Kasumi-1 (cell line): ENCODE data around the gene PMS1.
"Not testable (repeated sequence)": the region's sequence is repeated elsewhere in the genome, so short reads cannot be mapped to it uniquely, and the experiment has no call there.

Source experiments
- DNase-seq, 2 experiments: peaks; one replicate each; lab custom pipeline; 2025; lab: John Stamatoyannopoulos, UW

The PMS1 gene

DNA sequence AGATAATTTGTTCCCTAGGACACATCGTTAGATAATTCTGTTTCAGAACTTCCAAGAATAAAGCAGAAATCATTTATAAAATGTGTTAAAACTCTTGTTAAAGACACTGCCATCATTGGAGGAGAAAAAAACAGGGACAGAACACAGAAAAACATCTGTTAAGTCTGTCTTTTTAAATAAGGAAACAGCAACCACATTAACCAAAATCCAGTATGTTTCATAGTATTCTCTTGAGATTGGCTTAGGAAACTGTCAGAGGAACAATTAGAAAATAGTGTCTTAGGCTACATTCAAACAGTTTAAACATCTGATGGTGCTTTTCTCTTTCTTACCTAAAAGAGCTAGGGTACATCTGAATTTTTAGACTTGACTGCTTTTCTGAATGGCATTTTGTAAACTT lies 81.6 kb downstream of the PMS1 start:
- peak; percentile 45 to 48 for DNase-seq

DNA sequence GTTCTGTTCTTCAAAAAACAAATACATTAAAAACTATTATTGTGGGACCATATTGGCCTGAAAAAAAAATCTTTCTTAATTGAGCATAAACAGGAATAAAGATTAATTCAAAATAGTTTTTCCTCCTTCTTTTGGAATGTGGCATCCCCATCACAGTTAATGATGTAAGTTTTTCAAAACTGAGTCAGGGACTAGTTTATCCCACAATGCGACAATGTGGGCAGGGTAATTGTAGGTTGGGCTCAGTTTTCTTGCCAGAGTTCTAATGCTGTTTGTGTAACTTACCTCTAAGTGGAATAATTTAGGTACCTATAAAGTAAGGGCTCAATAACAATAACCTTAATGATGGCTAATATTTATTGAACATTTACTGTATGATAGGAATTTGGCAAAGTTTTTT lies 82.0 kb downstream of the PMS1 start:
- no peak for DNase-seq

DNA sequence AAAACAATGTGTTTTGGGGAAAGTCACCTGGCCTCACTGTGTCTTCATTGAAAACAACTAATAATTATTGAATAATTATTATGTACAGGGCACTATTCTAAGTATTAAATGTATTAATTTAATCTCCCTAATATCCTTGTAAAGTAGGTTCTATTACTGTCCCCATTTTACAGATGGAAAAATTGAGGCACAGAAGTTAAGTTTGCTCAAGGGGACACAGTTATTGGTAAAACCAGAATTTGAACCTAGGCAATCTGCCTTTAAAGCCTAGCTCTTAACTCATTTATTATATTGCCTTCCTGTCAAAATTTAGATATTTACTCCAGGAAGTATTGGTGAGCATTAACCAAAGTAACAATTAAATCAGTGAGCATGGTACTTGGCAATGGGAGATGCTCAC lies 84.6 kb downstream of the PMS1 start:
- DNase-seq: no peak

DNA sequence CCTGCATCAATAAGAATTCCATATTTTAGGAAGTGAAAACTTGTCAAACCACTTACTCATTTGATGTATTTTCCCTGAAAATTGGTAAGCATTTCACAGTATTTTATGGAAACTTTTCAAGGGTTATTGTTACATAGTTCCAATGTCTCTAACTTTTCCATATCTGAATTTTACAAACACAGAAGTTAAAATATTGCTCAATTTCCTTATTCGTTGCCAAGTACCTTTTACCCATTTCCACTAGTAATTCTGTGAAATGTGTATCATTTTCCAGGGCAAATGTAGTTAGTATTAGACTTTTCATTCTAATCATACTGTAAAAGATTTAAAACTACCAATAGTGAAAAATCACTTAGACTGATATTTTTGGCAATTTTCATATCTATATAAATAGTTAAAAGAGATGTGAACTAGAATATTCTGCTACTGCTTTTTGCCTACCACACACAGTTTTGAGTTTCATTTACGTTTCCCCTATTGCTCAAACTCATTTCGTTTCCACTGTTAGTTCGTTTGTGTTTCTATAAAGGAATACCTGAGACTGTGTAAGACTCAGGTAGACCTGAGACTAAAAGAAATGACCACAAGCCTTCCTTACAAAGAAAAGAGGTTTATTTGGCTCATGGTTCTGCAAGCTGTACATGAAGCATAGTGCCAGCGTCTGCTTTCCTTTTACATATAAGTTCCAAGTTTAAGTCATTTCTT lies 86.3 kb downstream of the PMS1 start:
- DNase-seq: no peak

DNA sequence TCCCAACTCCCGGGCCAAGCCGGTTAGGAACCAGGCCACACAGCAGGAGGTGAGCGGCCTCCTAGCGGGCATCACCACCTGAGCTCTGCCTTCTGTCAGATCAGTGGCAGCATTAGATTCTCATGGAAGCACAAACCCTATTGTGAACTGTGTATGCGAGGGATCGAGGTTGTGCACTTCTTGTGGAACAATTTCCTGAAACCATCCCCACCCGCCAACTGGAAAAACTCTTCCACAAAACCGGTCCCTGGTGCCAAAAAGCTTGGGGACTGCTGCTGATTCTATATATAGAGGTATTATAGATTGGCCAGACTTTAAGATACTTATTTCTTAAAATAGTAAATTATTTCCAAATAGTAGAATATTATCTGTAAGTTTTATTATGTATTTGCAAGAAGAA lies 89.4 kb downstream of the PMS1 start:
- DNase-seq: no peak

DNA sequence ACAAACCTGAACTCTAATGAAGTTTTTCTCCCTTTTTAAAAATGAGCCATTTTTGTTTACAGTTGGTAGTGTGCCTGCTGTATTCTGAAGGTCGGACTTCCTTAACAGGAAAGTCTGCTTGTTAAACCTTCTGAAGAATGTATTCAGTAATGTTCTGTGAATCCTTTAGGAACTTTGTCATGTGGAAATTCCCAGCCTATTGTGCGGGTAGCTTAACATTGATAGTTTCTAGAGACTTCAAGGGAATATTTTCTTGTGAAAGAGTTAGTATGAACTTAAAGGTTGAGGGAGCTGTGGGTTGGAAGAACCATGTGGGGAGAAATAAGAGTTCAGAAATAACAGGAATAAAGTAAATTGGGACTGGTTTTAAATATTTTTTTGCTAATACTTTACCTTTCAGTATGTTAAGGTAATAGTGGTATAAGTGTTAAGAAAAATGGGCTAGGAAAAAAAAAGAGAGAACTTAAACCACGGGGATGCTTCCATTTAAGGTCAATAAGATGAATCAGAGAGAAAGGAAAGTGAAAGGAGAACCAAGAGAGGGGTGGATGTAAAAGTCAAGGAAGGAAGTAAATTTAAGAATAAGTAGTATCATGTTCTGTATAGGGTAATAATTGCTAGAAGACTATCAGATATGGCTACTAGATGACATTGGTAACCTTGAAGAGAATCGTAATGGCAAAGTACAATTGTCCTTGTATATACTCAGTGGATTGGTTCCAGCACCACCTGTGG lies 90.5 kb downstream of the PMS1 start:
- DNase-seq: peak in 1 of 2 experiments; percentile 18

DNA sequence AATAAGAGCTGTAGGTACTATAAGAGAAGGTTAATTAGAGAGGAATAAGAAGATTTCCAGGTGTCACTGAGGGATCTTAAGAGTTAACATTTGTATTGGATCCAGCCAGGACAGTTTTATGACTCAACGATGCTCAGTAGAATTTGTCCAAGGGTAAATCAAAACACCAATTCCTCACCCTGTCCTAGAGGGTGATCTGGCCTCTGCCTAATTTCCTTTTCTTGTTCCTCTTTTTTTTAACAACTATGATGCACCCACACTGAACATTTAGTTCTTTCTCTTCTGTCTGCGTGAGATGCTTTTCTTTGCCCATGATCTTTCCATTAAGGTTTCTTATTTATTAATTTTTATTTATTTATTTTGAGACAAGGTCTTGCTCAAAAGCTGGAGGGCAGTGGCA lies 92.0 kb downstream of the PMS1 start:
- DNase-seq: peak; percentile 55 to 73

DNA sequence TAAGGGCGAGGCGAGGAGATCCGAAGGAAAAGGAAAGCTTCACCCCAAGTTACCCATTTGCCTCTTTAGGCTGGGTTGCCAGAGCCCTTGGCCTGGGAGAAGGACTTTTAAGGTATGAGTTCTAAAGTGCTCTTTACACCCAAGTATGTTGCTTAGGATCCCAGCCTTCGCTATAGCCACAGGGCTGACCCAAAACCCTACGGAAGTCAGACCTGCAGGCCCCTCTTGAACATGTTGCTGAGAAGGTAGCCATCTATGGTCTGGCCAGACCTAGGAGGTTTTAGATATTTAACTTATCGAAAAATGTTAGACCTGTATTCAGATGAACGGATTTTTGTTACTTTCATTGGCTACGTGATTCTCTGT lies 95.4 kb downstream of the PMS1 start:
- no peak for DNase-seq

DNA sequence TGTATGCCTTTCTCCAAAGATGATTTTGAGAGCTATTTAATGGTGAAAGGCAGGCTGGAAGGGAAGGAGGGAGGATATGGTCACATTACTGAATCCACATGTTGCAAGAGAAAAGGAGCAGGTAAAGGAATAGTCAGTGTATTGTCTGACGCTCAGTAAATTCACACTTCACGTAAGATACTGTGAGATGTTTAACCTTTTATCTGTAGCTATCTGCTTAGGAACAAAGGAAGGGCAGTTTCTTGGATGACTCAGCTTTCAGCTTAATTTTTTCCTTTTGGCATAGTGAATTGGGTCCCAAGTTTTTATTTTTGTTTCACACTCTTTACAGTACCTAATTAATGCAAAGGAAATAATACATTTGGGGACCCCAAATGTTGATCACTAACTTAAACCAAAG lies 96.2 kb downstream of the PMS1 start:
- DNase-seq: no peak

DNA sequence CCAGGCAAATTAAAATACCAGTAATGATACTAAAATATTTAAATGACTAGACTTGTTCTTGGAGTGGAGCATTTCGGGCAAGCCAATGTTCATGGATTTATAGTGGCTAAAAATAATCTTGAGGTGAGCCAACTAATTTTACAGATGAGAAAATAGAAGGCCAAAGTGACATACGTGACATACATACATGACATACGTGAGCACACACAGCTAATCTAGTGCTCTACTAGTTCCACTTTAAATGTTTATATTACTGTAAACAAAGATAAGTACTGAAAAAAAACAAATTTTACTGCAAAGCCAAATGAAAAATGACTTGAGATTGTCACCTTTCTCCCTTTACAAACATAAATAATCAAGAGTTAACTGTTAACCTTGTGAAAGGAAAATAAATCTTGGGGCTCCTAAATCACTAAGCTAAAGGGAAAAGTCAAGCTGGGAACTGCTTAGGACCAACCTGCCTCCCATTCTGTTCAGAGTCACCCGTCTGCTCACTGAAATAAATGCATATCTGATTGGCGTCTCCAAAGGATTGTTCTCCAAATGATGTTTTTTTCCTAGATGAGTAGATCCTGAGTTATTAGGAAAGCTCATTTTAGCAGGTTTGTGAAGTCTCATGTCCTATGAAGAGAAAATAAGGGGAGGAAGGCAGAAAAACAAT lies 96.7 kb downstream of the PMS1 start:
- no peak for DNase-seq

DNA sequence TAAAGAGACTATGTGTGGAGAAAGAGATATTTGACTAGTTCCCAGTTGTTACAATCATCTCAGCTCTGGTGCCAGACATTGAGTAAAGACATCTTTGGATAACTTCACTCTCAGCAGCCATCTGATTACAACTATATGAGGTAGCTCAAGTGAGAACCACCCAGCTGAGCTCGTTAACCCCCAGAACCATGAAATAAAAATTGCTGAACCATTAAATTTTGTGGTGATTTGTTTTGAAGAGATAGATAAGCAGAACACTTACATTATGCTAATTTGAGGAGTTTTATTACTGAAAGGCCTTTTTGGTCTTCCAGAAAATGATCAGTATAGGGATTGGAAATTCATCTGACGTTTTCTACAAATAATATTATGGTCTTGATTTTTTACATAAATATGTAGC lies 101.1 kb downstream of the PMS1 start:
- no peak for DNase-seq

DNA sequence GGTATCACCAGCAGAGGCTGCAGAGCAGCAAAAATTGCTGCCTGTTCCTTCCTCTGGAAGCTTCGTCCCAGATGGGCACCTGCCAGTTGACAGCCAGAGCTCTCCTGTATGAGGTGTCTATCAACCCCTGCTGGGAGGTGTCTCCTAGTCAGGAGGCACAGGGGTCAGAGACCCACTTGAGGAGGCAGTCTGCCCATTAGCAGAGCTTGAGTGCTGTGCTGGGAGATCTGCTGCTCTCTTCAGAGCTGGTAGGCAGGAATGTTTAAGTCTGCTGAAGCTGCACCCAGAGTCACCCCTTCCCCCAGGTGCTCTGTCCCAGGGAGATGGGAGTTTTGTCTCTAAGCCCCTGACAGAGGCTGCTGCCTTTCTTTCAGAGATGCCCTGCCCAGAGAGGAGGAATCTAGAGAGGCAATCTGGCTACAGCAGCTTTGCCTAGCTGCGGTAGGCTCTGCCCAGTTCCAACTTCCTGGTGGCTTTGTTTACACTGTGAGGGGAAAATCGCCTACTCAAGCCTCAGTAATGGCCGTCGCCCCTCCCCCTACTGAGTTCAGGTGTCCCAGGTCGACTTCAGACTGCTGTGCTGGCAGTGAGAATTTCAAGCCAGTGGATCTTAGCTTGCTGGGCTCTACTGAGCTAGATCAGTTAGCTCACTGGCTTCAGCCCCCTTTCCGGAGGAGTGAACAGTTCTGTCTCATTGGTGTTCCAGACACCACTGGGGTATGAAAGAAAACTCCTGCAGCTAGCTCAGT lies 108.5 kb downstream of the PMS1 start:
- not testable (repeated sequence) for DNase-seq

DNA sequence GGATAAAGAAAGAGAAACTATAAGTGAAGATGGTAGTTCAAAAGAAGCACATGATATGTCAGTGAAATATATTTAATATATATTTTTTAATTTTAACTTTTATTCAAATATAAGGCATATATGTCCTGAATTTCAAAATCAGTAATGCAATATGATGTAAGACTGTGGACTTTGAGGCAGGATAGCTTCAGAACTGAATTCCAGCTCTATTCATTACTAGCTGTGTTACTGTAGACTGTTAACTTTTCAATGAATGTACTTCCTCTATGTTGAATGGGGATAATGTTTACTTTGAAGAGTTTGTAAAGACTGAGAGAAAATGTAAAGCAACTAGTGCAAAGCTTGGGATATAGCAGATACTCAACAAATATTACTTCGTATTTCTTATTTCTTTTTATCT lies 112.6 kb downstream of the PMS1 start:
- no peak for DNase-seq

DNA sequence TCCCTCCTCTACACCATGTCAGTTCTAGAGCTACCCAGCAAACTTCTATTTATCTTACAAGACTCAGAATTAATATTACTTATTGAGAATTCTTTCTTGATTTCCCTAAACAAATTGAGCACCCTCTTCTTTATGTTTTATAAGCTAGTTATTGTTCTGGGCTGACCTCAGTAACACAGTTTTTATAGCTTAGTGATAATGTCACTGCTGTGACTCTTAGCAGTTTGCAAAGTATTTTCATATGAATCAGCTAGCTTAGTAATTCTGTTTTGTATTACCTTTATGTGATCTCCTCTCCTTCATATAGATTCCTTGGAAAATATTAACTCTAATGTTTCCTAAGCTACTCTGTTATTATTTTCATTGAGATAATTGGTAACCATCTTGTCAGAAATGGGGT lies 114.9 kb downstream of the PMS1 start:
- no peak for DNase-seq

DNA sequence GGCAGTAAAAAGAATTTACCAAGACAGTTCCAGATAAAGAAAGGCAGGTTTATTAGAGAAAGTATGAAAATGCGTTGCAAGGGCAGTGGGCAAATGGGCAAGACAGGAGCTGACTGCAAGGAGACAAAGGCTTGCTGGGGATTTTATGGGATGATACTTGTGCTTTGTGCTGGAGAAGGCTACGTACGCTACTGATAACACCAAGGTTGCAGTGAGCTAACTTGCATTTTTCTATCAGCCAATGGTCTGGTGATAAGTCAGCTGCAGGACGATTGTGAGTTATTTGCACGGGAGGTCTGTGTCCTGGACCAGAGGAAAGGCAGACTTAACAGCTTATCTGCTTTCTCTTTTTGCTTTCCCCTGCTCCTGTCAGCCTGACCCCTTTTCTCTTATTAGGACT lies 116.5 kb downstream of the PMS1 start:
- no peak for DNase-seq

DNA sequence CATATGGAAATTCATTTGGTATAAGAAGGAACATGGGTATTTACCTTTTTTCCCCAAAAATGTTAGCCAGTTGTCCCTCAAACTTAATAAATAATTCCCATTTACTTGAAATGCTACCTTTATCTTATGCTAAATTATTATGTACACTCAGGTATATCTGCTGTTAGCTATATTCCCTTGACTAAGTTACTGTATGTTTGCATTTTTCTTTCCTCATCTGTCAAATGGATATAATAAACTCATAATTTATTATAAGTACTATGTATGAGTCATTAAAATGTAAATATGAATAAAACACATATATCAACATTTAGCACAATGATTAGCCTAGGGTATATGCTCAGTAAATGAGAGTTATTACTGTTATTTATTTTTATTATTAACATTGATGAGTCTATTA lies 117.4 kb downstream of the PMS1 start:
- no peak for DNase-seq

DNA sequence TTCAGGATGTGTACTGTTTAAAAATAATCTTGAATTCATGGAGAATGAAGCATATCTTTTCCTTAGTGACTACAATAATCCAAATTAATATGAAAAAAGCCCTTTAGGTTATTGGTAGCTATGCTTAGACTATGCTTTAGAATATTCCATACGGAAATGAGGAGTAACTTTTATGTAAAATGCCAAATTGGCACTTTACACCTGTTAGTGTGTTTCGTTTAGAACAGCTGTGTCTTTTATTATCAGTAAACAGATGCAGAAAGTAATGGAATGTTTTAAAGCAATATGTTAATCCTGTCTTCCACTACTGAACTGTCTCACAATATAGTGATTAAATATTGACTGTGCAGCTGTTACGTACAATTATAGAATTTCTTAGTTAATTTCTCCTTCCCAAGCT lies 129.6 kb downstream of the PMS1 start:
- no peak for DNase-seq

DNA sequence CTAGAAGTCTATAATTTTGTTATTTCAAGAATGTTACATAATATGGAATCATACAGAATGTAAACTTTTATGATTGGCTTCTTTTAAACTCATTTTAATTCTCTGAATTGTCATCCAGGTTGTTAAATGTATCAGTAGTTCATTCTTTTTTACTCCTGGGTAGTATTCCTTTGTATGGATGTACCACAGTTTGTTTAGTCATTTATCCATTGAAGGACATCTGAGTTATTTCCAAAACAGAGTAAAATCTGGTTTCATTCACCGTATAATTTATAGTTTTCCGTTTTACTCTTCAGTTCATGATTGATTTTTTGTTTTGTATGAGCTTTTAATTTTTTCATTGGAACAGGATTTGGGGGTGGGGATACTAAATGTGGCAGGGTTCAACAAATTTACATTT lies 132.4 kb downstream of the PMS1 start:
- DNase-seq: no peak
